CD4-positive, alpha-beta T cell (primary cell): ENCODE measurements around the gene SLC35D2. TPM values are rescaled to one million over a fixed set of nuclear protein-coding genes. Genes with fewer than 3 reads are reported as not detected.
A peak's percentile ranks its signal among the peaks of the same experiment; 100 is the strongest.

Experiments
- ATAC-seq: fragments of 200-7000 bp; cut with Tn5 transposase; one replicate; pipeline ENCODE4 v1.10.0; 2022; ENCODE audit warnings: mild to moderate bottlenecking; ENCODE audit not compliant: poor library complexity
- CTCF ChIA-PET: fragments of 350-600 bp; sonication (Branson Sonifier 250); formaldehyde crosslinking; loops from one replicate; lab custom pipeline; 2021; ENCODE audit warnings: antibody characterized with exemption, inconsistent platforms; lab: Charles Lee
- POLR2A ChIA-PET: fragments of 350-600 bp; sonication (Branson Sonifier 250); formaldehyde crosslinking; loops from one replicate; lab custom pipeline; 2021; ENCODE audit warnings: antibody characterized with exemption, inconsistent platforms; lab: Charles Lee
- DNase-seq, 14 experiments: peaks; one replicate each; pipeline ENCODE4 v3.0.0-alpha.2; 2013 to 2020; ENCODE audit warnings: mixed read lengths in 2 of 14
- H3K27ac ChIP-seq, 2 donors: one replicate each; pipeline versions ENCODE4 v1.5.1 to v1.7.0; 2013; ENCODE audit warnings: low read length in 2 of 2, low read depth in 1 of 2, mild to moderate bottlenecking in 1 of 2
- H3K27me3 ChIP-seq, 2 experiments: 1 replicate in 1 of 2; 2 replicates in 1 of 2; pipeline versions ENCODE4 v1.6.1 to v1.7.0; 2013; ENCODE audit warnings: low read length in 2 of 2, control low read depth in 1 of 2, mild to moderate bottlenecking in 1 of 2, moderate library complexity in 1 of 2; ENCODE audit not compliant: insufficient read depth in 2 of 2, control insufficient read depth in 1 of 2
- H3K36me3 ChIP-seq: one replicate; pipeline ENCODE4 v1.6.1; 2013; ENCODE audit warnings: low read length, control low read depth; ENCODE audit not compliant: insufficient read depth
- H3K4me1 ChIP-seq: one replicate; pipeline ENCODE4 v1.6.1; 2013; ENCODE audit warnings: low read length, control low read depth; ENCODE audit not compliant: insufficient read depth
- H3K4me3 ChIP-seq: one replicate; pipeline ENCODE4 v1.5.1; 2013; ENCODE audit warnings: mild to moderate bottlenecking, low read length, moderate library complexity
- H3K9me3 ChIP-seq, 2 experiments: 1 replicate in 1 of 2; 2 replicates in 1 of 2; pipeline versions ENCODE4 v1.6.1 to v1.7.0; 2013; ENCODE audit warnings: low read length in 2 of 2, mild to moderate bottlenecking in 2 of 2, control low read depth in 1 of 2, moderate library complexity in 1 of 2; ENCODE audit not compliant: control insufficient read depth in 1 of 2, insufficient read depth in 1 of 2
- H3K27ac Mint-ChIP-seq: one replicate; pipeline ENCODE4 v1.8.0; 2020; ENCODE audit warnings: mixed read lengths
- H3K27me3 Mint-ChIP-seq: one replicate; pipeline ENCODE4 v1.8.0; 2021; ENCODE audit warnings: mixed read lengths
- H3K36me3 Mint-ChIP-seq: one replicate; pipeline ENCODE4 v1.8.0; 2021; ENCODE audit warnings: low read depth, mixed read lengths
- H3K4me1 Mint-ChIP-seq: one replicate; pipeline ENCODE4 v1.8.0; 2021; ENCODE audit warnings: low read depth, mixed read lengths
- H3K4me3 Mint-ChIP-seq: one replicate; pipeline ENCODE4 v1.8.0; 2020; ENCODE audit warnings: mild to moderate bottlenecking, mixed read lengths
- H3K9me3 Mint-ChIP-seq: one replicate; pipeline ENCODE4 v1.8.0; 2020; ENCODE audit warnings: mixed read lengths
- CTCF ChIP-seq: fragments of 200-600 bp; IDR thresholded peaks from one replicate; pipeline ENCODE4 v1.8.0; 2022; ENCODE audit warnings: antibody characterized with exemption, mild to moderate bottlenecking
- intact Hi-C, 2 experiments: fragments of 100-400 bp; cut with DNase I in 1 of 2; cut with micrococcal nuclease in 1 of 2; formaldehyde crosslinking; loops; one replicate each; pipeline versions ENCODE4 v1.15.1 to v1.9.0; 2023 to 2025; cut with DNase I, micrococcal nuclease
- total RNA-seq, 174 experiments: library from RNA in 2 of 174; stranded (reverse) in 2 of 174; gene quantifications; one replicate each; pipeline ENCODE4 v1.2.3 and lab custom pipeline; 2021 to 2026

The SLC35D2 gene
- total RNA-seq, 2 experiments from 2014 or later = 13.2 to 14.7 TPM

- no peak for TF ChIP-seq CTCF
- Mint-ChIP-seq H3K27me3 (no peaks in the 10 kb centered on the region), H3K36me3 (no peaks in the 10 kb centered on the region), H3K9me3 (no peaks in the 10 kb centered on the region), H3K27ac (peak overlapping the region; percentile 82), H3K4me1 (peaks cover 25% of the 10 kb centered on the region), H3K4me3 (peak overlapping the region; percentile 75)
- Histone ChIP-seq H3K27me3 (no peaks in the 10 kb centered on the region), H3K27ac (no peak overlapping the region), H3K9me3 (no peaks in the 10 kb centered on the region), H3K4me1 (peaks cover 26% of the 10 kb centered on the region), H3K36me3 (no peaks in the 10 kb centered on the region), H3K4me3 (no peak overlapping the region)
- CTCF ChIA-PET = no interaction called here
- ATAC-seq = no peak
- POLR2A ChIA-PET = no interaction called here
- intact Hi-C loops = no loop called here
- peak in 5 of 14 experiments; percentile 3 to 51 (median 46) for DNase-seq
These were observed 37.1 kb upstream of the SLC35D2 start for GRCh38 chr9:96420468-96421219.

GRCh38 chr9:96419691-96419969, 36.1 kb upstream of the SLC35D2 start:
- H3K4me1 Mint-ChIP-seq = peaks cover 25% of the 10 kb centered on the region
- CTCF ChIA-PET = interaction anchor here (1.0 kb wide), 1 partner anchor 32 kb away, joined by 3 read pairs; no protein-coding TSS in a partner anchor
- H3K36me3 ChIP-seq = no peaks in the 10 kb centered on the region
- no peak for ATAC-seq
- H3K9me3 Mint-ChIP-seq = no peaks in the 10 kb centered on the region
- H3K4me1 ChIP-seq = peaks cover 27% of the 10 kb centered on the region
- H3K9me3 ChIP-seq = no peaks in the 10 kb centered on the region
- no peak for TF ChIP-seq CTCF
- peak overlapping the region; percentile 75 for H3K4me3 Mint-ChIP-seq
- H3K27me3 ChIP-seq = no peaks in the 10 kb centered on the region
- peak overlapping the region in 1 of 2 donors; percentile 86 for H3K27ac ChIP-seq
- H3K27me3 Mint-ChIP-seq = no peaks in the 10 kb centered on the region
- H3K4me3 ChIP-seq = peak overlapping the region; percentile 97
- POLR2A ChIA-PET = interaction anchor here (0.8 to 3.8 kb wide), 6 partner anchors 20 to 148 kb away, joined by 3 to 66 read pairs (median 6); partner anchors contain the start of genes HABP4 and SLC35D2
- intact Hi-C loops = loop anchor here (2.0 to 10.0 kb wide), 4 partner anchors 31 to 1695 kb away; partner anchors contain the start of genes SLC35D2 (in 2 of the 2), AOPEP (in 1 of the 2) and HABP4 (in 1 of the 2)
- H3K27ac Mint-ChIP-seq = peak overlapping the region; percentile 82
- H3K36me3 Mint-ChIP-seq = no peaks in the 10 kb centered on the region
- DNase-seq = no peak

GRCh38 chr9:96418920-96419690, 35.6 kb upstream of the SLC35D2 start:
- Histone ChIP-seq H3K4me1 (peaks cover 33% of the 10 kb centered on the region), H3K36me3 (no peaks in the 10 kb centered on the region), H3K9me3 (no peaks in the 10 kb centered on the region), H3K27me3 (no peaks in the 10 kb centered on the region), H3K4me3 (peak overlapping the region; percentile 97), H3K27ac (peak overlapping the region; percentile 85 to 86)
- ChIA-PET CTCF (interaction anchor here (1.0 kb wide), 1 partner anchor 32 kb away, joined by 3 read pairs; no protein-coding TSS in a partner anchor), POLR2A (interaction anchor here (0.8 to 3.8 kb wide), 6 partner anchors 20 to 148 kb away, joined by 3 to 66 read pairs (median 6); partner anchors contain the start of genes HABP4 and SLC35D2)
- Mint-ChIP-seq H3K27me3 (no peaks in the 10 kb centered on the region), H3K36me3 (no peaks in the 10 kb centered on the region), H3K4me3 (peak overlapping the region; percentile 93), H3K9me3 (no peaks in the 10 kb centered on the region), H3K27ac (peak overlapping the region; percentile 82), H3K4me1 (peaks cover 27% of the 10 kb centered on the region)
- DNase-seq = peak in 12 of 14 experiments; percentile 9 to 79 (median 52)
- ATAC-seq = peak; percentile 31
- no peak for TF ChIP-seq CTCF
- intact Hi-C loops = loop anchor here (2.0 to 10.0 kb wide), 4 partner anchors 32 to 1694 kb away; partner anchors contain the start of genes SLC35D2 (in 2 of the 2), AOPEP (in 1 of the 2) and HABP4 (in 1 of the 2)
